GM19035 (cell line): ENCODE measurements around the gene ORC2.
A peak's percentile ranks its signal among the peaks of the same experiment; 100 is the strongest.
"Not testable (repeated sequence)": the region's sequence is repeated elsewhere in the genome, so short reads cannot be mapped to it uniquely, and the experiment has no call there.

Experiments used
- ATAC-seq: cut with Tn5 transposase; IDR thresholded peaks from one replicate; pipeline ENCODE4 v1.9.1; 2021; ENCODE audit not compliant: unreplicated experiment

Gene ORC2

GRCh38 chr2:200939832-200940231 lies 23.6 kb downstream of the ORC2 start:
- ATAC-seq = no peak

DNA sequence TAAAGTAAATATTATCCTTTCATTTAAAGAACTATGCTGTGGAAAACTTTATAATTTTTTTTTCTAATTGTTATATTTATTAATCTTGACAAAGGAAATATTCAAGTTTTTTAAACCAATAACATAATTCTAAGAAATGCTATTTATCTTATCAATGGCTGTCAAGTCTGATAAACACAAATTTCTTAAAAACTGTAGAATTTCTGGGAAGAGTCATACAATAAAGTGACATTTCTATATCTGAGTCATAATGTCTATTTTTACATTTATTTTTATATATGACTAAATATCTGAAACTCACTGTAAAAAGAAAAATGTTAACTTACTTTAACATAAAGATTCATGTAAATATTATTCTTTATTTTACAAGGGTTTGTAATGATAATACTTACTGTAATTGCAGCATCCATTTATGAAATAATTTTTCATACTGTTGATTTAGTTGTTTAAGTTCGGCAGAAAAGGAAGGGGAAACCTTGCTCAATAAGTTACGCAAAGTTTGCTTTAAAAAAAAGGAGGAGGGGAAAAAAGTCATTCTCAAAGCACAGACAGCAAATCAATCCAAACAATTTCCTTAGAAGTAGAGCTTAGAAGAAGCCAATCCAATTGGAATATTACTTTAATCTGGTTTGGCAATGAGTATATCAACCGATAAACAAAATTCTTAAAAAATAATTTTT lies 32.4 kb downstream of the ORC2 start:
- no peak for ATAC-seq

DNA sequence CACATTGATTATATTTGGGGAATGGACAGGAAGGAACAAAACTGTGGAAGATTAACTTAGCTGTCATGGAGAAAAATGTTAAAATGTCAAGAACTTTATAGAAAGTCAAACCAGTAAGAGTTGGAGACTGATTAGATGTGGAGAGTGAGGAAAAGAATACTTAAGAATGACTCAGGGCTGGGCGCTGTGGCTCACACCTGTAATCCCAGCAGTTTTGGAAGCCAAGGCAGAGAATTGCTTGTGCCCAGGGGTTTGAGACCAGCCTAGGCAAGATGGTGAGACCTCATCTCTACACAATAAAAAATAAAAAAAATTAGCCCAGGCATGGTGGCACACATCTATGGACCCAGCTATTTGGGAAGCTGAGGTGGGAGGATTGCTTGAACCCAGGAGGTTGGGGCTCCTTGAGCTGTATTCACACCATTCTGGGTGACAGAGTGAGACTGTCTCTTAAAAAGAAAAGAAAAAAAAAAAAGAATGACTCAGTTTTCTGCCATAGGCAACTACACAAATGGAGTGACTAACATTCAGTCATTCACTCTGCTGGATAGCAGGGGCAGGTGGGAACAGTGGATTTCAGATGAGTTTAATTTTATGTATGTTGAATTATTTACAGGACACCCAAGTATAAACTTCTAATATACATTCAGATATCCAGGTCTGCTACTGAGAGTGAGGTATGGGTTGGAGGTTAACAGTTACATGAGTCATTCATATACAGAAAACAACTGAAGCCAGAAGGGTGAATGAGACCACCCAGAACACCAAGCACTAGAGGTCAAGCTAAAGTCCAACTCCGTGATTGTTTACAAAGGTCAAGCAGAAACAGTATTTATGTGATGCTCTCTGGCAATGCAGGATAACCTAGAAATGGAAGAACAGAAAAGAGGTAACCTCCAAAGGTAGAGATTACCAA lies 33.9 kb downstream of the ORC2 start:
- ATAC-seq = no peak

DNA sequence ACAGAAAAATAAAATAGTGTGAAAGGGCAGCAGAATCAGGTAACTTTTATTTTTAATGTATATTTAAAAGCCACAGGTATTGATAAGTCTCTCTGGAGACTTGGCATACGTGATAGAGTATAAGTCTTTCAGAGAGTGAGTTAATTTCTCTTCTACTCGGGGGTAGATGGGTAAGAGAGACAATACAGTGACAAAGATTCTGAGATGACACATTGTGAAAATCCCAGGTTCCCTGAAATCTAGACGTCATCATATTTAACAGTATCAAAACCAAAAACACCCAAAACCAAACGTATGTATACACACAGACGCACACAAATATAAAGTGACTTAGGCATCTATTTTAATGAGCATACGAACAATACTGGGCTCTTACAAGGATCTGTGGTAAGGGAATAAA lies 41.0 kb downstream of the ORC2 start:
- ATAC-seq = no peak

GRCh38 chr2:200913654-200914053 lies 49.8 kb downstream of the ORC2 start:
- no peak for ATAC-seq

GRCh38 chr2:200909958-200910357 lies 53.5 kb downstream of the ORC2 start:
- ATAC-seq = no peak

DNA sequence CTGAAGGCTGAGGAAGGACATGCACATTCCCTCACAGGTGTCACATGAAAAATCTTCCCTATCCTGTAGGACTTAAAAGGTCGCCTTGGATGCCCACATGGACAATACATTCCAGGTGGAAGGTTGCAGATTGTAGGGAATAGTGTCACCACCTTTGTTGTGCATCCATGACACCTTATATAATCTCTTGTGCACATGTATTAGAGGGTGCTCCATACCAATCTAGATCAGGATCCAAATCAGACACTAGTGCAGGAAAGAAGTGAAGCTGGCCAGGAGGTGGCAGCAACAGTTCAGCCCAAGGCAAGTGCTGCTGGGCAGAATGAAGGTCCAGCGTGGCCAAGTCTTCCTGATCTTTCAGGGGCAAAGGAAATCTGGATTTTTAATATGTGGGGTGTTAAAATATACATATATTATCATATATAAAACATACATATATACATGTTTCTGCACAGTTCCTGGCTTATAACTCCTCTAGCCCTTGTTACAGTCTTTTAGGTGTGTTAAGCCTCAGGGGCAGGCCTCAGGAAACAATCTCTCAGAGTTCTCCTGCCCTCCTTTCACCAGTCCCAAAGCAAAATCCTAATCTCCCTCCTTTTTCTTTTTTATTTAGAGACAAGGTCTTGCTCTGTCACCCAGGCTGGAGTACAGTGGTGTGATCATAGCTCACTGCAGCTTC lies 57.7 kb downstream of the ORC2 start:
- ATAC-seq = no peak

DNA sequence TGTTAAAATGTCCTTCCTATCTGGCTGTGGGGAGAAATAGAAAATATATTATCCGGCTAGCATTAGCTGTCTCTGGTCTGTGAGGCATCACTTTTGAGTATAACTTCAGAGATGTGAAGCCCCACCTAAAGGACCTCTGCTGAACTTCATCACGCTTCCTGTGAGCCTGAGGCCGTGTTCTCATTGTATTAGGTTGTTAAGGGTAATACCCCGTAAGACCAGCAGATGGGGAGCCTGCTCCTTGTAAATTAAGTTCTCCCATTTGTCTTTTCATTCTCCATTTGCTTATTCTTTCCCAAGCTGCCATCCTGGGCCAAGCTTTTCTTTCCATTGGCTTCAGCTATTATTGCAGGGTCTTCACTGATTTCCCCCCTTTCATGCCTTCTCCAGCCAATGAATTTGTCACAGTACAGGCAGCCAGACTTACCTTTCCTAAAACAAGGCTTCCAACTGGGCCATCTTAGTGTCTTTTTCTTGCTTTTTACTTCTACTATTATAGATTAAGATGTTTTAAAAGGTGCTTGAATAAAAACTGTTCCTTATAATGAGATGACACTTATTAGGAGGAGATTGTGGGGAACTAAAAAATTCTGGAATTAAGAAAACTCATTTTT lies 61.9 kb downstream of the ORC2 start:
- peak; percentile 98 for ATAC-seq

DNA sequence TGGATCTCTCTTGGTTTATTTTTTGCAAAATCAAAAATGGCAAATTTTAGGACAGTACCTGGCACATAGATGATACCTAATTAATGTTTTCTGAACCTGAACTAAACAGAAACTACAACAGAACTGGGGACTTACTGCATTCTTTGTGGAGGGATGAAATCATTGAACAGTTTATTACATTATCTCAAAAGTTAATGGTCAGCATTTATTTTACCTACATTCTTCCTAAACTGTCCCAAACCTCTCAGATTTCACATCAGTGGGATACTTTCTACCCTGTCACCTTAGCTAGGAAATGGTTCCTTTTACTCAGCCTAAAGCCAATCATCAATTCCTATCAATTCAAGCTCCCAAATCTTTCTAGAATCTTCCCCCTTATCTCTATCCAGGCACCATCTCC lies 64.0 kb downstream of the ORC2 start:
- ATAC-seq = no peak

DNA sequence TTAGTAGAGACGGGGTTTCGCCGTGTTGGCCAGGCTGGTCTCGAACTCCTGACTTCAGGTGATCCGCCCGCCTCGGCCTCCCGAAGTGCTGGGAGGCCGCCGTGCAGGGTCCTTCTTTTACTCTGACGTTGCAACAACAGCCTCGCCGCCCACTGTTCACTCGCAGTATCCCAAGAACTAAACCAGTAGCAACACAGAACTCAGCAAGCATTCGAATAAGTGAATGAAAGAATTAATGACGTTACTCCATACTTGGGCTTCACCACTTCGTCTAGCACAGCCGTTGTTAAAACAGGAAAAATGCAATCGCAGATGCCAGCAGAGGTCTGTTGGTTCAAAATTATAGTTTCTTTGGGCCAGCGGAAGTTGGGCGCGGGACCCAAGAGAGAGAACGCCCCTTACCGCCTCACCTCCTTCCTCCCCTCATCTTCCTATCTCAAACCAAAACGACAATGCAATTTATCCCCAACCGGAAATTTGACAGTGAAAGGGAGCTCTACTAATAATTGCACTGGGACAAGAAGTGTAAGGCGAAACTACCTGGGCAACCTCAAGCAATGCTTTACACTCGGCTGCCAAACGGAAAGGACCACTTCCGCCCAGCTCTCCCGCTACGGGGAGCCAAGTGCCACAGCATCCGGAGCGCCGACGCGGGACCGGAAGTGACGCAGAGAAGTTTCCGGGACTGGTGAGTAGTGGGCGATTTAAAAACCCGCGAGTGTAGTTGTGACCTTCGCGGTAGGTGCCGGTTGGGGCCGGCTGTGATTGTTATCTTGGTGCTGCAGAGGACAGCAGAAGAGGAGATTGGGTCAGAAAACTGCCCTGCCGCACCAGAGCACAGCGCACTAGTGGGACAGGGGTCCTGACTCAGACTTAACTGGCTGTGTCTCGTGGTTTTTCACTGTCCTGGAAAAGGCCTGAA lies 74.5 kb downstream of the ORC2 start, which contains the start of the genes NIF3L1 and PPIL3:
Gene NIF3L1, plus strand, starts transcription at position 668 of the 922 bp plus-strand sequence. CDS start 2,573 bp downstream, outside the sequence.
Gene PPIL3, minus strand, starts transcription at position 374 of the 922 bp plus-strand sequence. CDS start 1,462 bp downstream, outside the sequence.
- peak; percentile 91 for ATAC-seq

DNA sequence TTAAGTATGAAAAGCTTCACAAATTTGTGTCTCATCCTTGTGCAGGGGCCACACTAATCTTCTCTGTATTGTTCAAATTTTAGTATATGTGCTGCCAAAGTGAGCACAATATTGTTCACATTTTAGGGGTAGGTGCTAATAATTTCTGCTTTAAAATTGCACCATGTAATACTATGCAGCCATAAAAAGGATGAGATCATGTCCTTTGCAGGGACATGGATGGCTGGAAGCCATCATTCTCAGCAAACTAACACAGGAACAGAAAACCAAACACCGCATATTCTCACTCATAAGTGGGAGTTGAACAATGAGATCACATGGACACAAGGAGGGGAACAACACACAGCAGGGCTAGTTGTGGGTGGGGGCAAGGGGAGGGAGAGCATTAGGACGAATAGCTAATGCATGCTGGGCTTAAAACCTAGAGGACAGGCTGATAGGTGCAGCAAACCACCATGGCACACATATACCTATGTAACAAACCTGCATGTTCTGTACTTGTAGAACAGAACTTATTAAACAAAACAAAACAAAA lies 81.7 kb downstream of the ORC2 start:
- ATAC-seq = not testable (repeated sequence)

DNA sequence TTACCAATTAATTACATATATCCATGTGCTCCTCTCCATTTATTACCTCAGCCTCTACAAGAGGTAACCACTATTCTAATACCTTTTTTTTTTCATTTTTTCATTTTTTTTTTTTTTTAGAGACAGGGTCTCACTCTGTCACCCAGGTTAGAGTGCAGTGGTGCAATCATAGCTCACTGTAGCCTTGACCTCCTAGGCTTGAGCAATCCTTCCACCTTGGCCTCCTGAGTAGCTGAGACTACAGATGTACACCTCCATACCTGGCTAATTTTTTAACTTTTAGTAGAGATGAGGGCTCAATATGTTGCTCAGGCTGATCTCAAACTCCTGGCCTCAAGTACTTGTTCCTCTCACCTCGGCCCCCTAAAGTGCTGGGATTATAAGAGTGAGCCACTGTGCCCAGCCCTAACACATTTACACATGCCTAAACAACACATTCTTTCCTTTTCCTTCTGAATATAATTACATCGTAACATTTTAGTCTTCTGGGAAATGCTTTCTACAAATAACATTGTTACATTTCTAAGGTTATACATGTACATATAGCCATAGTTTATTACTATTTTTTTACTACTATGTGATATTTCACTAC lies 85.1 kb downstream of the ORC2 start:
- no peak for ATAC-seq

DNA sequence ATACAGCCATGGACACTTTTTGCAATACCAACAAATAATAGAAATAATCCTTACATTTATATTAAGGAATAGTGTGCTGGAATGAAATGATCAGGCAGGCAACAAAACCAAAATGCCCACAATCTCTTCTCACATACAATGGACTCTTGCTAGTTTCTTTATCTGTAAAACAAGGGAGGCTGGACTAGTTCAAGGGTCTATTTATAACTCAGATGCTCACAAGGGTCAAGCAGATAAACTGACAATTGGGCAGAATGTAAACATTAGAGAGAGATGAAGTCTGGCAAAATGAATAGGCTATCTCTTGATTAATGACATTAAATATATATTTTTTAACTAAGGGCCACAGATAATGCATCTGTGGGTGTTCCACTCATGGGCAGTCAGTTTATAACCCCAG lies 86.0 kb downstream of the ORC2 start:
- ATAC-seq = no peak

DNA sequence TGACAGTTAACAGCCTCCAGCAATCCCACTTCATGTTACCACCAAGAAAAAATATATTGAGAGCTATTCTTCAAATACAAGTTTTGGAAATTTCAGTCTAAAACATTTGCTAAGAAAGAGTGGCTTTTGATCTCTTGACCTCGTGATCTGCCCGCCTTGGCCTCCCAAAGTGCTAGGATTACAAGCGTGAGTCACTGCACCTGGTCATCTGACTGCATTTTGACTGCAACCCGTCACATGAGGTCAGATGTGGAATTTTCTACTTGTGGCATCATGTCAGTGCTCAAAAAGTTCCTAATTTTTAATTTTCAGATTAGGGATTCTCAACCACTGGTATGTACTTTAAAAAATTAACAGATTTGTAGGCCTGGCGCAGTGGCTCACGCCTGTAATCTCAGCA lies 89.9 kb downstream of the ORC2 start:
- ATAC-seq = no peak

- ATAC-seq = no peak
Observed at GRCh38 chr2:200871151-200871550, 92.3 kb downstream of the ORC2 start.

DNA sequence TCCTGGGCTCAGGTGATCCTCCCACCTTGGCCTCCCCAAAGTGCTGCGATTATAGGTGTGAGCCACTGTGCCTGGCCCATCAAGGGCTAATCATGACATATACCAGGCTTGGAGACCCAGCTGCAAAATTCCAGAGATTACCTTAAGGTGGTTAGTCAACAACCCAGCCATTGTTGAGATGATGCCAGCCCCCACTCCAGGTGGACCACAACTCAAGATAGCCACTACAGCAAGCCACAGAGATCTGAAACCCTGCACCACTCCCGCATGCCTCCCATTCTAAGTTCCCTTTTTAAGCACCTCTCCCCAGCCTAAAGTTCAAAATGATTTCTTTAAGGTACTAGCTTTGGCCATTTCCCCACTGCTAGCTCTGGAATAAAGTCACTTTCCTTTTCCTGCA lies 94.4 kb downstream of the ORC2 start:
- ATAC-seq = no peak

DNA sequence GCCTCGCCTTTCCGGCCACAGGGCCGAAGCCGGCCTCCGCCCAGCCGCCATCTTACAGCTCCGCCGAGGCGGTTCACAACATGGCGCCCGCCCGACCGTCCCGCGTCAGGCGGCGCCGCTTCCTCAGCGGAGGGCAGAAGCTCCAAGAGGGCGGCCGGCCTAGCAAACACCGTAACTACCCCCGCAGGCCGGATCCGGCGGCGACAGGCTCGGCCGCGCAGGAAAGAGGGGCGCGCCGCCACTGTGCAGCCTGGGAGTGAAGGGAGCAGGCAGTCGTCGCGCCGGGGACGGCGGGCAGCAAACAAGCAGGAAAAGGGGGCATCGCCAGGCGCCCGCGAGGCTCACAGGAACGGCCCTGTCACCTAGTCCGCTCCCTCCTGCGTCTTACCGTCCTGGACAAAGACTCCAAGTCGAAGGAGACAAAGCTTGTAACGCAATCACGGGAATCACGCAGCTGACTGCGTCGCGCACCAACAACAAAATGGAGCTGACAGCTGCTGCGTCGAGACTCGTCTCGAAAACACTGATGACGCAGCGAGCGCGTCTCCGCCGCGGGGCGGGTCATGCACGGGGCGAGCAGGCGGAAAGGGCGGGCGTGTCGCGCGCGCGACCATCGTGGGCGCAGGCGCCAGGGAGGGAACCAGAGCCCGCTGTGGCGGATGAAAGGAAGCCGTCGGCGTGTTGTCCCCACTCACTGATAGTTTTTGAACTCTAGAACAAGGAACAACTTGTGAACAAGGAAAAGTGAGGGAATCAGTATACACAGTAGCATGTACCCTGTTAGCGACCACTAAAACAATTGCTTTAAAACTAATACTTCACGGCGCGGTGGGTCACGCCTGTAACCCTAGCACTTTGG lies 99.1 kb downstream of the ORC2 start, which contains the start of gene CLK1:
Gene CLK1, minus strand, starts transcription at position 483 of the 859 bp plus-strand sequence. CDS start 2,796 bp downstream, outside the sequence.
- peak; percentile 84 for ATAC-seq

GRCh38 chr2:200863782-200864175 lies 99.7 kb downstream of the ORC2 start:
- peak; percentile 0 for ATAC-seq
